OCI-LY1 (cell line): ENCODE data around the gene SIRPA.

ENCODE experiments used
- H2AFZ ChIP-seq: fragments of 200-600 bp; sonication (generic), shearing (Covaris generic); 2 replicates; pipeline ENCODE4 v1.6.0; 2014; ENCODE audit warnings: antibody characterized with exemption, mild to moderate bottlenecking, low read length
- H3F3A ChIP-seq: fragments of 200-600 bp; sonication (generic), shearing (Covaris generic); 2 replicates; pipeline ENCODE4 v1.6.0; 2014; ENCODE audit warnings: mild to moderate bottlenecking, antibody characterized with exemption, low read length, moderate library complexity; ENCODE audit not compliant: insufficient read depth
- H3K27ac ChIP-seq: fragments of 200-600 bp; sonication (generic); 2 replicates; pipeline ENCODE4 v1.5.1; 2014; ENCODE audit warnings: low read length, mixed run types, mild to moderate bottlenecking, low read depth; ENCODE audit not compliant: poor library complexity, severe bottlenecking
- H3K27me3 ChIP-seq: fragments of 200-600 bp; sonication (generic); 2 replicates; pipeline ENCODE4 v1.6.0; 2014; ENCODE audit warnings: antibody characterized with exemption, mild to moderate bottlenecking, low read length, moderate library complexity; ENCODE audit not compliant: insufficient read depth
- H3K36me3 ChIP-seq: fragments of 200-600 bp; sonication (generic); 2 replicates; pipeline ENCODE4 v1.6.1; 2014; ENCODE audit warnings: mild to moderate bottlenecking, antibody characterized with exemption, low read length, moderate library complexity, mixed read lengths; ENCODE audit not compliant: insufficient read depth
- H3K4me1 ChIP-seq: fragments of 200-600 bp; sonication (generic); 2 replicates; pipeline ENCODE4 v1.5.1; 2014; ENCODE audit warnings: mild to moderate bottlenecking, low read length, moderate library complexity; ENCODE audit not compliant: insufficient read depth, severe bottlenecking
- H3K4me2 ChIP-seq: fragments of 200-600 bp; sonication (generic), shearing (Covaris generic); 2 replicates; pipeline ENCODE4 v1.6.1; 2014; ENCODE audit warnings: low read length
- H3K4me3 ChIP-seq: fragments of 200-600 bp; sonication (generic); 2 replicates; pipeline ENCODE4 v1.5.1; 2014; ENCODE audit warnings: low read length, low read depth, mild to moderate bottlenecking, mixed read lengths; ENCODE audit not compliant: poor library complexity, severe bottlenecking
- H3K79me2 ChIP-seq: fragments of 200-600 bp; shearing (Covaris generic); 2 replicates; pipeline ENCODE4 v1.6.1; 2016; ENCODE audit warnings: mixed run types, low read length, mixed read lengths; ENCODE audit not compliant: insufficient read depth
- H3K9ac ChIP-seq: fragments of 200-600 bp; sonication (generic), shearing (Covaris generic); 2 replicates; pipeline ENCODE4 v1.6.1; 2014; ENCODE audit warnings: mild to moderate bottlenecking, low read length, mixed read lengths
- H3K9me2 ChIP-seq: fragments of 200-600 bp; sonication (generic), shearing (Covaris generic); 2 replicates; pipeline ENCODE4 v1.6.1; 2014; ENCODE audit warnings: low read depth, mild to moderate bottlenecking, low read length, mixed read lengths
- H3K9me3 ChIP-seq: fragments of 200-600 bp; shearing (Covaris generic); 2 replicates; pipeline ENCODE4 v1.6.1; 2014; ENCODE audit warnings: low read length, mixed read lengths
- H4K20me1 ChIP-seq: fragments of 200-600 bp; sonication (generic), shearing (Covaris generic); 2 replicates; pipeline ENCODE4 v1.6.0; 2016; ENCODE audit warnings: mild to moderate bottlenecking, low read length; ENCODE audit not compliant: insufficient read depth
- CTCF ChIP-seq: fragments of 200-600 bp; sonication (generic), shearing (Covaris generic); IDR thresholded peaks from 2 replicates; pipeline ENCODE4 v1.5.1; 2017; ENCODE audit warnings: mild to moderate bottlenecking, antibody characterized with exemption, low read length, moderate library complexity, mixed read lengths
- EZH2 ChIP-seq: fragments of 200-600 bp; sonication (generic), shearing (Covaris generic); IDR thresholded peaks from 2 replicates; pipeline ENCODE4 v1.8.0; 2017; ENCODE audit warnings: borderline replicate concordance, mixed run types, mild to moderate bottlenecking, antibody characterized with exemption, low read length, moderate library complexity, mixed read lengths

Gene SIRPA

DNA sequence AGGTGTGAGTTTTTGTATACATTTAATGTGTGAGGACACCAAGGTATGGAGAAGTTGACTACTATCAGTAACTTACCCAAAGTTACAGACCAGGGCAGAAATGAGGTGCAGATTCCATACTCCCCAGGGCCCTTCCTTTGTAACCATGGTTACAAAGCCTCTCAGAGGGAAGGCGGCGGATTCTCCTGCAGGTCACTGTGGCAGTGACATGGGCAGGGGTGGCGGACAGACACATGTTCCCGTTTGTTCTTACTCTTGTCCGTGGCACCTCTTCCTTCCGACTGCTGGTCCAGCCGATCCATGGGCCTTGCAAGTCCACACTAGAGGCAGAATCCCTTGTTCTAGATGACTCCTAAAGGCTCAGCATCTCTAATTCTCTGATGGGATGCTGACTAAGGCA, 55.6 kb downstream of the SIRPA start:
- no peak for TF ChIP-seq EZH2
- no peak for TF ChIP-seq CTCF
- H3K27ac ChIP-seq = no peak overlapping the region
- H3K9ac ChIP-seq = no peak overlapping the region
- H3K4me2 ChIP-seq = no peak overlapping the region
- H3K79me2 ChIP-seq = no peaks in the 10 kb centered on the region
- H3K9me2 ChIP-seq = no peaks in the 10 kb centered on the region
- peaks cover 7% of the 10 kb centered on the region for H3K4me1 ChIP-seq
- no peak overlapping the region for H3K4me3 ChIP-seq
- no peaks in the 10 kb centered on the region for H3F3A ChIP-seq
- no peaks in the 10 kb centered on the region for H3K36me3 ChIP-seq
- no peaks in the 10 kb centered on the region for H4K20me1 ChIP-seq
- H3K9me3 ChIP-seq = no peaks in the 10 kb centered on the region
- H2AFZ ChIP-seq = no peak overlapping the region
- 0 out of 2 replicates have a peak, but pooled peaks cover 4% of the 10 kb centered on the region for H3K27me3 ChIP-seq

- no peaks in the 10 kb centered on the region for H4K20me1 ChIP-seq
- H3F3A ChIP-seq = no peaks in the 10 kb centered on the region
- H2AFZ ChIP-seq = no peak overlapping the region
- H3K9me2 ChIP-seq = no peaks in the 10 kb centered on the region
- H3K27ac ChIP-seq = no peak overlapping the region
- no peaks in the 10 kb centered on the region for H3K79me2 ChIP-seq
- no peaks in the 10 kb centered on the region for H3K36me3 ChIP-seq
- H3K4me3 ChIP-seq = no peak overlapping the region
- H3K4me2 ChIP-seq = no peak overlapping the region
- H3K9me3 ChIP-seq = no peaks in the 10 kb centered on the region
- TF ChIP-seq CTCF = no peak
- TF ChIP-seq EZH2 = no peak
- peaks cover 7% of the 10 kb centered on the region for H3K4me1 ChIP-seq
- H3K9ac ChIP-seq = no peak overlapping the region
- 0 out of 2 replicates have a peak, but pooled peaks cover 4% of the 10 kb centered on the region for H3K27me3 ChIP-seq
These were observed 56.4 kb downstream of the SIRPA start for GRCh38 chr20:1951436-1952115.

DNA sequence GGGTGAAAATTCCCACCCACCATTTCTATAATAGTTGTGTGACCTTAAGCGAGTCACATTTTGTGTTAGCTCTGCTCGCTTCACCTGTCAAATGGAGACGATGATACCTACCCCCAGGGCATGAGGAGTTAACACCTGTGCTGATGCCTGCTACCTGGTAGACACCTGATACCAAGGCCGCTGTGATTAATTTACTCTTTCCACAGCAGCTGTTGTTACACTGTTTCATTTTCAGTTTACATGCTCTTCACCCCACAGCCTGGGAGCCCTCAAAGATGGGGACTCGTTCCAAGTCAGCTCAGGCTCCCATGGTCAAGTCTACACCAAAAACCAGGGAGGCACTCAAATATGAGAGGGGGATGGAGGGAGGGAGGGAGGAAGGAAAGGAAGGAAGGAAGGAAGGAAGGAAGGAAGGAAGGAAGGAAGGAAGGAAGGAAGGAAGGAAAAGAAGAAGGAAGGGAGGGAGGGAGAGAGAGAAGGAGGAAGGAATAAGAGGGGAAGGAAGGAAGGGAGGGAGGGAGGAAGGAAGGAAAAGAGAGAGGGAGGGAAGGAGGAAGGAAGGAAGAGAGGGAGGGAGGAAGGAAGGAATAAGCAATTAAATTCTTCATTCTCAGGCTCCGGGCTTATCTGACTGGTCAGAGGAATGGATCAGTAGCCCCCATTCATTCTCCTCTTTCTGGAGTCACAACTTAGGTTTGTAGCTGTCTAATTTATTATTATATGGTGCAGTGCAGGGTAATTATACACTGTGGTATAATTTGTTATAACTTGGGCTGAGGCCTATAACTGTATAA, 57.7 kb downstream of the SIRPA start:
- Histone ChIP-seq H3K9me2 (no peaks in the 10 kb centered on the region), H3K9me3 (no peaks in the 10 kb centered on the region), H3K27ac (no peak overlapping the region), H3K27me3 (0 out of 2 replicates have a peak, but pooled peaks cover 4% of the 10 kb centered on the region), H4K20me1 (no peaks in the 10 kb centered on the region), H3K36me3 (no peaks in the 10 kb centered on the region), H3K4me1 (peaks cover 7% of the 10 kb centered on the region), H3K4me2 (no peak overlapping the region), H2AFZ (no peak overlapping the region), H3F3A (no peaks in the 10 kb centered on the region), H3K79me2 (no peaks in the 10 kb centered on the region), H3K9ac (no peak overlapping the region), H3K4me3 (no peak overlapping the region)
- TF ChIP-seq CTCF (no peak), EZH2 (no peak)
